HCT116 (cell line): ENCODE data around the gene NNT. TPM values are rescaled to one million over a fixed set of nuclear protein-coding genes. Genes with fewer than 3 reads are reported as not detected.

Experiments
- ATAC-seq: fragments of 200-7000 bp; cut with Tn5 transposase; 2 replicates; pipeline ENCODE4 v1.9.1; 2020; ENCODE audit warnings: mild to moderate bottlenecking, moderate library complexity
- BruUV-seq: library from RNA; stranded (reverse); fragments of 400-500 nt; replicated peaks from 2 replicates; lab custom pipeline; 2021; lab: Mats Ljungman, UMichigan
- CTCF ChIA-PET: fragments of 300-600 bp; sonication (Branson Sonifier 250); formaldehyde crosslinking; loops from one replicate; lab custom pipeline; 2021; ENCODE audit warnings: antibody characterized with exemption; lab: Charles Lee
- POLR2A ChIA-PET: fragments of 300-600, 350-600 bp; sonication (Branson Sonifier 250); formaldehyde crosslinking; loops from one replicate; lab custom pipeline; 2021; ENCODE audit warnings: antibody characterized with exemption; lab: Charles Lee
- RAD21 ChIA-PET, 2 experiments: fragments of 300-600 bp; sonication (Branson Sonifier 250); formaldehyde crosslinking; loops; one replicate each; lab custom pipeline; 2023; ENCODE audit warnings: low total read pairs in 2 of 2; ENCODE audit not compliant: uncharacterized antibody in 2 of 2, unreplicated experiment in 2 of 2, low non-redundant PET in 1 of 2; lab: Charles Lee
- DNase-seq: peaks from one replicate; pipeline ENCODE4 v3.0.0-alpha.2; 2010; ENCODE audit warnings: low read depth, low spot score
- H2AFZ ChIP-seq: fragments of 200-600 bp; shearing (Covaris generic), sonication (generic); 2 replicates; pipeline ENCODE4 v1.6.1; 2017; ENCODE audit warnings: low read depth, mixed run types, mixed read lengths, antibody characterized with exemption, low read length; ENCODE audit not compliant: poor library complexity, severe bottlenecking
- H3K27ac ChIP-seq: 2 replicates; pipeline ENCODE4 v1.5.1; 2012; ENCODE audit warnings: low read depth, low read length
- H3K27me3 ChIP-seq: fragments of 200-600 bp; sonication (generic); 2 replicates; pipeline ENCODE4 v1.6.1; 2016; ENCODE audit warnings: mixed run types, low read length, mixed read lengths; ENCODE audit not compliant: insufficient read depth
- H3K36me3 ChIP-seq, 2 experiments: fragments of 200-500 bp in 1 of 2; fragments of 200-600 bp in 1 of 2; sonication (Bioruptor generic) in 1 of 2; sonication (generic) in 1 of 2; 2 replicates each; pipeline versions ENCODE4 v1.5.1 to v1.6.1; 2014 to 2016; ENCODE audit warnings: low read length in 2 of 2, inconsistent platforms in 1 of 2, mixed read lengths in 1 of 2, mixed run types in 1 of 2; ENCODE audit not compliant: insufficient read depth in 2 of 2, control insufficient read depth in 1 of 2
- H3K4me1 ChIP-seq, 2 experiments: fragments of 200-600 bp in 1 of 2; sonication (generic) in 1 of 2; 2 replicates each; pipeline versions ENCODE4 v1.5.1 to v1.6.1; 2012 to 2017; ENCODE audit warnings: low read length in 2 of 2, inconsistent platforms in 1 of 2, mild to moderate bottlenecking in 1 of 2, mixed read lengths in 1 of 2, mixed run types in 1 of 2, moderate library complexity in 1 of 2; ENCODE audit not compliant: insufficient read depth in 2 of 2, control insufficient read depth in 1 of 2
- H3K4me2 ChIP-seq: fragments of 200-600 bp; sonication (generic); 2 replicates; pipeline ENCODE4 v1.6.1; 2017; ENCODE audit warnings: mixed run types, low read length, mixed read lengths
- H3K4me3 ChIP-seq, 2 experiments: fragments of 200-600 bp in 1 of 2; sonication (generic) in 1 of 2; replicated peaks in 1 of 2; 2 replicates each; pipeline ENCODE4 v1.5.1; 2011 to 2016; ENCODE audit warnings: low read length in 2 of 2, control low read depth in 1 of 2, low read depth in 1 of 2, mild to moderate bottlenecking in 1 of 2, mixed read lengths in 1 of 2, mixed run types in 1 of 2
- H3K79me2 ChIP-seq: fragments of 200-600 bp; sonication (generic); 2 replicates; pipeline ENCODE4 v1.6.1; 2017; ENCODE audit warnings: mild to moderate bottlenecking, mixed run types, low read length, moderate library complexity, mixed read lengths; ENCODE audit not compliant: insufficient read depth
- H3K9ac ChIP-seq: fragments of 200-600 bp; sonication (generic); 2 replicates; pipeline ENCODE4 v1.6.1; 2016; ENCODE audit warnings: low read length, mixed read lengths
- H3K9me2 ChIP-seq: fragments of 200-600 bp; sonication (generic), shearing (Covaris generic); 2 replicates; pipeline ENCODE4 v1.6.1; 2017; ENCODE audit warnings: mixed run types, mild to moderate bottlenecking, moderate library complexity; ENCODE audit not compliant: insufficient read depth
- H3K9me3 ChIP-seq, 2 experiments: fragments of 200-500 bp in 1 of 2; fragments of 200-600 bp in 1 of 2; sonication (Bioruptor generic) in 1 of 2; sonication (generic) in 1 of 2; 2 replicates each; pipeline ENCODE4 v1.6.1; 2014 to 2017; ENCODE audit warnings: low read length in 2 of 2, mixed read lengths in 2 of 2, inconsistent platforms in 1 of 2, low read depth in 1 of 2, mild to moderate bottlenecking in 1 of 2, mixed run types in 1 of 2, moderate library complexity in 1 of 2; ENCODE audit not compliant: control insufficient read depth in 1 of 2, insufficient read depth in 1 of 2
- H4K20me1 ChIP-seq: fragments of 200-600 bp; sonication (generic), shearing (Covaris generic); 2 replicates; pipeline ENCODE4 v1.6.1; 2017; ENCODE audit warnings: mixed run types, mild to moderate bottlenecking, moderate library complexity; ENCODE audit not compliant: insufficient read depth
- EGR1 ChIP-seq: IDR thresholded peaks from 2 replicates; pipeline ENCODE4 v1.6.1; 2012; ENCODE audit warnings: low read depth
- EZH2phosphoT487 ChIP-seq: fragments of 200-600 bp; IDR thresholded peaks from 2 replicates; pipeline ENCODE4 v1.6.1; 2018; ENCODE audit warnings: antibody characterized with exemption, borderline replicate concordance
- FOSL1 ChIP-seq: IDR thresholded peaks from 2 replicates; pipeline ENCODE4 v1.6.1; 2012; ENCODE audit warnings: low read depth
- SP1 ChIP-seq: IDR thresholded peaks from 2 replicates; pipeline ENCODE4 v1.6.1; 2012; ENCODE audit warnings: low read depth
- TCF7L2 ChIP-seq: IDR thresholded peaks from 2 replicates; pipeline ENCODE4 v1.7.0; 2011; ENCODE audit warnings: borderline replicate concordance, inconsistent platforms; ENCODE audit not compliant: insufficient read depth, insufficient read length; ENCODE audit errors: extremely low read depth
- YY1 ChIP-seq: IDR thresholded peaks from 2 replicates; pipeline ENCODE4 v1.6.1; 2011; ENCODE audit warnings: low read length, low read depth, moderate library complexity, mild to moderate bottlenecking; ENCODE audit not compliant: insufficient replicate concordance; ENCODE audit errors: extremely low read depth
- ZFX ChIP-seq: fragments of 450-650 bp; IDR thresholded peaks from 2 replicates; pipeline ENCODE4 v1.6.1; 2017
- intact Hi-C: fragments of 100-400 bp; cut with micrococcal nuclease; formaldehyde crosslinking; loops from 2 replicates; pipeline ENCODE4 v1.10.0; 2022
- total RNA-seq: library from RNA; stranded (reverse); gene quantifications from one replicate; pipeline ENCODE4 v1.2.1, GENCODE V29; 2021; ENCODE audit not compliant: unreplicated experiment
- TF ChIP-seq, protein P1 (sequence below): IDR thresholded peaks from 2 replicates; pipeline ENCODE4 v1.6.1; 2011; ENCODE audit warnings: mild to moderate bottlenecking, low read length, moderate library complexity; ENCODE audit not compliant: insufficient replicate concordance; ENCODE audit errors: extremely low read depth
- TF ChIP-seq, protein P2 (sequence below): IDR thresholded peaks from 2 replicates; pipeline ENCODE4 v1.6.1; 2012; ENCODE audit warnings: low read depth
- TF ChIP-seq, protein P3 (sequence below): IDR thresholded peaks from 2 replicates; pipeline ENCODE4 v1.6.1; 2012

The NNT gene
- total RNA-seq, 1 experiment from 2014 or later: 0.32 TPM

DNA sequence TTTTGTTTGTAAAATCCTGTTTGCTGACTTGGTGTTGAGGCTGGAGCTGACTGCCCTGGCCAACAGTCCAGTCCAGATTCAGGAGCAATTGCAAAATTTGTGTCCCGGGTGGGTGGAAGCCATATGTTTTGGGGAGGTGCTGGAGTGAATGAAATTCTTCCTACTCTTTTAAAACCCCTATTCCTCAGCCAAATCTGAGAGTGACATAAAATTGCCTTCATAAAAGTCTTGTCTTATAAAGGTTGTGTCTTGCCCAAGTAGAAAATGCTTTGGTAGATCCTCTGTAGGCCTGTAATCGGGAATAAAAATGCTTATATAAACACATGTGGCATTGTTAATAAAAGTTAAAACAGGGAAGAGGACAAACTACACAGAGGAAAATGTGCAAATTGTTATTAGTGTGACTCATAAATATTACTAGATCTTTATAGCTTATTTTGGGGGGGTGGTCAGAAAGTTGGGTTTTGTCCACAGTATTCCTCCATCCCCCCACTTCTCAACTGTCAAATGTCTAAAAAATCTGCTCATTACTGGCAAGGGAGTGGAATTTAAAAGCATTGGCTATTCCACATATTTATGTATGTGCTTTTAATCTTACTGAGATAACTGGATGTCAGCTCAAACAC is 45.6 kb downstream of the NNT start (continued):
- no peak for TF ChIP-seq EZH2phosphoT487

DNA sequence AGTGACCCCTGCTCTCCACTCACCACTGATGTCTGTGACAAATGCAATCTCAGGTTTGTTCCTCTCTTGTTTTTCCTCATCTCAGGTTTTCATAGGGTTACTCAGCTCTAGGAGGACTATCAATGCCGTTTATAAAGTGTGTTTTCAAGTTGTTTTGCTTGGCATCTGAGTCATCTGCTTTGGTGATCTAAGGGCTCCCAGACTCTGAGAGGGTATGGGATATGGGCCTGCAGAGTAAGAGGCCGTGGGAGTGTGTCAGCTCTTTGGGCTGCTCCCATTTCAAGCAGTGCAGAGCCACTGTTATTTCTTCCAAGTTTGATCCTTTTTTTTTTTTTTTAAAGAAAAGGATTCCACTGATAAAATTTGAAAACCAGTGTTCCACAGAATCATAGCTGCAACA is 46.3 kb downstream of the NNT start:
- no peak overlapping the region for H3K9ac ChIP-seq
- RAD21 ChIA-PET: no interaction called here
- intact Hi-C loops: no loop called here
- no peak overlapping the region for H3K4me3 ChIP-seq
- no peaks in the 10 kb centered on the region for H3K9me3 ChIP-seq
- H3K36me3 ChIP-seq: no peaks in the 10 kb centered on the region
- POLR2A ChIA-PET: no interaction called here
- H3K79me2 ChIP-seq: no peaks in the 10 kb centered on the region
- no peak for DNase-seq
- BruUV-seq: no TSS peak
- H4K20me1 ChIP-seq: no peaks in the 10 kb centered on the region
- H3K4me1 ChIP-seq: no peaks in the 10 kb centered on the region
- H3K27ac ChIP-seq: no peak overlapping the region
- CTCF ChIA-PET: interaction anchor here (4.3 kb wide), 1 partner anchor 18 kb away, joined by 14 read pairs; no protein-coding TSS in a partner anchor
- ATAC-seq: no peak
- H3K27me3 ChIP-seq: no peaks in the 10 kb centered on the region
- no peaks in the 10 kb centered on the region for H3K9me2 ChIP-seq
- no peak for TF ChIP-seq YY1
- no peak for TF ChIP-seq EGR1
- no peak for TF ChIP-seq TCF7L2
- TF ChIP-seq, protein P1, sequence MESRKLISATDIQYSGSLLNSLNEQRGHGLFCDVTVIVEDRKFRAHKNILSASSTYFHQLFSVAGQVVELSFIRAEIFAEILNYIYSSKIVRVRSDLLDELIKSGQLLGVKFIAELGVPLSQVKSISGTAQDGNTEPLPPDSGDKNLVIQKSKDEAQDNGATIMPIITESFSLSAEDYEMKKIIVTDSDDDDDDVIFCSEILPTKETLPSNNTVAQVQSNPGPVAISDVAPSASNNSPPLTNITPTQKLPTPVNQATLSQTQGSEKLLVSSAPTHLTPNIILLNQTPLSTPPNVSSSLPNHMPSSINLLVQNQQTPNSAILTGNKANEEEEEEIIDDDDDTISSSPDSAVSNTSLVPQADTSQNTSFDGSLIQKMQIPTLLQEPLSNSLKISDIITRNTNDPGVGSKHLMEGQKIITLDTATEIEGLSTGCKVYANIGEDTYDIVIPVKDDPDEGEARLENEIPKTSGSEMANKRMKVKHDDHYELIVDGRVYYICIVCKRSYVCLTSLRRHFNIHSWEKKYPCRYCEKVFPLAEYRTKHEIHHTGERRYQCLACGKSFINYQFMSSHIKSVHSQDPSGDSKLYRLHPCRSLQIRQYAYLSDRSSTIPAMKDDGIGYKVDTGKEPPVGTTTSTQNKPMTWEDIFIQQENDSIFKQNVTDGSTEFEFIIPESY: no peak
- TF ChIP-seq ZFX: no peak
- TF ChIP-seq SP1: no peak
- TF ChIP-seq, protein P2, sequence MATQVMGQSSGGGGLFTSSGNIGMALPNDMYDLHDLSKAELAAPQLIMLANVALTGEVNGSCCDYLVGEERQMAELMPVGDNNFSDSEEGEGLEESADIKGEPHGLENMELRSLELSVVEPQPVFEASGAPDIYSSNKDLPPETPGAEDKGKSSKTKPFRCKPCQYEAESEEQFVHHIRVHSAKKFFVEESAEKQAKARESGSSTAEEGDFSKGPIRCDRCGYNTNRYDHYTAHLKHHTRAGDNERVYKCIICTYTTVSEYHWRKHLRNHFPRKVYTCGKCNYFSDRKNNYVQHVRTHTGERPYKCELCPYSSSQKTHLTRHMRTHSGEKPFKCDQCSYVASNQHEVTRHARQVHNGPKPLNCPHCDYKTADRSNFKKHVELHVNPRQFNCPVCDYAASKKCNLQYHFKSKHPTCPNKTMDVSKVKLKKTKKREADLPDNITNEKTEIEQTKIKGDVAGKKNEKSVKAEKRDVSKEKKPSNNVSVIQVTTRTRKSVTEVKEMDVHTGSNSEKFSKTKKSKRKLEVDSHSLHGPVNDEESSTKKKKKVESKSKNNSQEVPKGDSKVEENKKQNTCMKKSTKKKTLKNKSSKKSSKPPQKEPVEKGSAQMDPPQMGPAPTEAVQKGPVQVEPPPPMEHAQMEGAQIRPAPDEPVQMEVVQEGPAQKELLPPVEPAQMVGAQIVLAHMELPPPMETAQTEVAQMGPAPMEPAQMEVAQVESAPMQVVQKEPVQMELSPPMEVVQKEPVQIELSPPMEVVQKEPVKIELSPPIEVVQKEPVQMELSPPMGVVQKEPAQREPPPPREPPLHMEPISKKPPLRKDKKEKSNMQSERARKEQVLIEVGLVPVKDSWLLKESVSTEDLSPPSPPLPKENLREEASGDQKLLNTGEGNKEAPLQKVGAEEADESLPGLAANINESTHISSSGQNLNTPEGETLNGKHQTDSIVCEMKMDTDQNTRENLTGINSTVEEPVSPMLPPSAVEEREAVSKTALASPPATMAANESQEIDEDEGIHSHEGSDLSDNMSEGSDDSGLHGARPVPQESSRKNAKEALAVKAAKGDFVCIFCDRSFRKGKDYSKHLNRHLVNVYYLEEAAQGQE: no peak
- TF ChIP-seq, protein P3, sequence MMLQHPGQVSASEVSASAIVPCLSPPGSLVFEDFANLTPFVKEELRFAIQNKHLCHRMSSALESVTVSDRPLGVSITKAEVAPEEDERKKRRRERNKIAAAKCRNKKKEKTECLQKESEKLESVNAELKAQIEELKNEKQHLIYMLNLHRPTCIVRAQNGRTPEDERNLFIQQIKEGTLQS: no peak
- TF ChIP-seq FOSL1: no peak
- TF ChIP-seq, all 23 proteins: peak for 0
- H2AFZ ChIP-seq: no peak overlapping the region
- H3K4me2 ChIP-seq: no peak overlapping the region
